Measurements from ENCODE around the gene COX5B.
"Not testable (repeated sequence)": the region's sequence is repeated elsewhere in the genome, so short reads cannot be mapped to it uniquely, and the experiment has no call there.

COX5B gene

DNA sequence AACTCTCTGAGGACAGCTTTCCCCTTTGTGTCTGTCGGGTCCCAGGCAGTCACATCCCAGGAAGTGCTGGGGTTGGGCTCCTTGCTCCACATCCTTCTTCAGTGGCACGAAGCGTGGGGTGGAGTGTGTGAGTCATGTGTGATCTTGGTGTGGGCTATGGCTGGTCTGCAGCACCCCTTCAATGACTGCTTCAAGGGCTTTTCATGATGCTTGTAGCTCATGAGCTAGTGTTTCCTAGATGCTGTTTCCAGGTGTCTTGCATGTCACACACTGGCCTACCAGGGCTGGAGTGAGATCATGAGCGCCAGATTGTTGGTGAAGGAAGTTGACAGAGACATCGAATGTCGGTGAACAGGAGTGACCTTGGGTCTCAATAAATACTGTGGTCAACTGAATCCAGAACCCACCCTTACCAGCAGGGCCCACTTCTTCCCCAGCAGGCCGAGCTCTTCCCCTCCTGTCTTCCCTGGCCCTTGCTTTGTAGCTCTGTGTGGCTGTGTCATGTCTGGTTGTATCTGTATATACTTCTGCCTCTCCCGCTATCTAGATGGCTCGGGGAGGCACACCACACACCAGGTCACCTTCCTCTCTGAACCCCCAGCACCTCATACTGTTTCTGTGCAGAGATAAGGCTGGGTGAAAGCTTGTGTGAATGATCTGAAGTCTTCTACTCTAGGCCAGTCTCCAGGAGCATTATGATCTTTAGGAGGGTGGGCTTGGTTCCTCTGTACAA is 27.5 kb downstream of the COX5B start:
- DNase-seq (ENCODE audit: low read depth in 2 of 2) = no peak

DNA sequence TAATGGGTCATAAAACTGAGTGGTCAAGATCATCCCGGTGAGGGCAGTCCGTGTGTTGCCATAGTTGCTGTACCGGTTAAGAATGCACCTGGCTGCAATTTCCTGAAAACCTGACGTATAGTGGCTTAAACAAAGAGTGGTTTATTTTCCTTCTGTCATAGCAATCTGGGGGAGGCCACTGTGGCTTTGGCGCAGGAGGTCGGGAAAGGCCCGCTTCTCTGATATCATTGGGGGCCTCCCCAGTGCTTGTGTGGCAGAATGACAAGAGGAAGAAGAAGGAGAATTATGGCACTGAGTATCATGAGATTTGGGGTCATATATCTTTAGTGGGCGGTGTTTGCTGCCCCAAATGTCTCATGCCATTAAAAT is 28.0 kb downstream of the COX5B start:
- no peak for DNase-seq (ENCODE audit: low read depth in 2 of 2)

DNA sequence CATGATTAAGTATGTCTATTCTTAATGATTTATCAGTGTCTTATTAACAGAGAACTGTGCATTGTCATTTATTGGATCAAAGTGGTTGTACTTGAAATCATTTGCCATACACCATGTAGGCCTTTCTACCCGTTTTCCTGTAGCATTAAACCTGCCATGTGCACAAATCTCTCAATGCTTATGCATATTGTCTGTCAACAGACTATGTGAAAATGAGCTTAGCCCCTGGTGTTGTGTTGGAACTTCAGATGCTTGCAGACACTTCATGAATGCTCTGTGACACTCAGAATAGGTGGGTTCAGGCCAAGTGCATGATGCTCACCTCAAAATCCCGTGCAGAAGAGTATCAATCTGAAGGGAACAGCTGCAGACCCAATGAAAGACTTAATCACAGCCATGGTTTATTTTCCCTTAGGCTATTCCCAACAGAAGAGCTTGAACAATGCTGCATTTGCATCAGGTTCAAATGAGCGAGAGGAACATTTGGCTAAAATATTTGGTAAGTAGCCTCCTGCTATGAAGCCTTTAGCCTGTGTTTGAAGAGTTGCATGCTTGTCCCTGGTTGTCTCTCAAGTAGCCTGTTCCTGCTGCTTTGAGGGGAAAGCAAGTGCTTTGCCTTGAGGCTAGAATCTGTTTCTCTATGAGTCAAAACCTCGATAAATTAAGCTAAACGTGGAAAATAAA is 29.7 kb downstream of the COX5B start:
- no peak for DNase-seq (ENCODE audit: low read depth in 2 of 2)

DNA sequence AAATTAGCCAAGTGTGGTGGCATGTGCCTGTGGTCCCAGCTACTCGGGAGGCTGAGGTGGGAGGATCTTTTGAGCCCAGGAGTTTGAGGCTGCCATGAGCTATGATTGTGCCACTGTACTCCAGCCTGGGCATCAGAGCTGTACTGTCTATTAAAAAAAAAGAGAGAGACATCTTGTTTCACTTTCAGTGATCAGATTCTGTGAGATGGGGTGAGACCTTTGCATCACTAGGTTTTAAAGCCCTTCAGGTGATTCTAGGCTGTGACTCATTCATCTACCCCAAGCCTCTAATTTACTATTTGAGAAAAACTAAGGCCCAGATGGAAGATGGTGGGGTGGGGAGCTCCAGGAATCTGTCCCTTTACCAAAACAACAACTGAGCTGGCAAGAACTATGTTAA is 30.8 kb downstream of the COX5B start:
- no peak for DNase-seq (ENCODE audit: low read depth in 2 of 2)

DNA sequence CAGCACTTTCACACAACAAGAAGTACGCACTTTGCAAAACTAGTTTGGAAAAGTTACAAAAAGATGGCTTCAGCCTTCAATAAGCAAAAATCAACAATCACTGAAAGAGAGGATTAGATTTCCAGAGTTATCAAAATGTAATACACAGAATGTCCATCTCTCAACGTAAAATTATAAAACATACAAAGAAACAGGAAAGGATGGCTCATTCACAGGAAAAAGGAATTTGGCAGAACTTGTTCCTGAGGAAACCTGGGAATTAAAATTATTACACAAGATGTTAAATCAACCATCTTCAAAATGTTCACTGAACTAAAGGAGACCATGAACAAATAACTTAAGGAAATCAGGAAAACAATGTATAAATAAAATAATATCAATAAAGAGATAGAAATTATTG is 31.6 kb downstream of the COX5B start:
- no peak for DNase-seq (ENCODE audit: low read depth in 2 of 2)

DNA sequence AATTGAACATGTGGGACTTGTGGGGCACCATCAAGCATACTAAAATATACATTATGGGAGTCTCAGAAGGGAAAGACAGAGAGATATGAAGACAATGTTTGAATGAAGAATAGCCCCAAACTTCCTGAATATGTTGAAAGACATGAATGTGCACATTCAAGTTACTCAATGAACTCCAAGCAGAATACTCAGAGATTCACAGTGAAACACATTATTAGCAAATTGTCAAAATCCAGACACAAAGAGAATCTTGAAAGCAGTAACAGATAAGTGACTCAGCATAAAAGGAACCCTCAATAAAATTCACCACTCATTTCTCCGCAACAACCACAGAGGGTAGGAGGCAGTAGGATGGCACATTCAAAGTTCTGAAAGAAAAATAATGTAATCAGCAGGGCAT is 32.4 kb downstream of the COX5B start:
- no peak for DNase-seq (ENCODE audit: low read depth in 2 of 2)

DNA sequence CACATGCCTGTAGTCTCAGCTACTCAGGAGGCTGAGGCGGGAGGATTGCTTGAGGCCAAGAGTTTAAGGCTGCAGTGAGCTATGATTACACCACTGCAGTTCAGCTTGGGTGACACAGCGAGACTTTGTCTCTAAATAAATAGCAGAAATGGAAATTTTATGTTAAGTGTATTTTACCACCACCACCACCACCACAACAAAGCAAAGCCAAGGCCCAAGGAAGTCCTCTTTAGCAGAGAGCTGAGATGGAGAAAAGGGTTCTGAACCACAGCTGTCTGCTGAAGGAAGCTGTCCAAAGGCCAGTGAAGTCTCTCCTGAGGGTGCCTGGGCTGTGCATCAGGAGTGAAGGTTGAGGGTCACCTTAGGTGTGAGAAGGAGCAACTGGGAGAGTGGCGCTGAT is 41.4 kb downstream of the COX5B start:
- not testable (repeated sequence) for DNase-seq (ENCODE audit: low read depth in 2 of 2)

DNA sequence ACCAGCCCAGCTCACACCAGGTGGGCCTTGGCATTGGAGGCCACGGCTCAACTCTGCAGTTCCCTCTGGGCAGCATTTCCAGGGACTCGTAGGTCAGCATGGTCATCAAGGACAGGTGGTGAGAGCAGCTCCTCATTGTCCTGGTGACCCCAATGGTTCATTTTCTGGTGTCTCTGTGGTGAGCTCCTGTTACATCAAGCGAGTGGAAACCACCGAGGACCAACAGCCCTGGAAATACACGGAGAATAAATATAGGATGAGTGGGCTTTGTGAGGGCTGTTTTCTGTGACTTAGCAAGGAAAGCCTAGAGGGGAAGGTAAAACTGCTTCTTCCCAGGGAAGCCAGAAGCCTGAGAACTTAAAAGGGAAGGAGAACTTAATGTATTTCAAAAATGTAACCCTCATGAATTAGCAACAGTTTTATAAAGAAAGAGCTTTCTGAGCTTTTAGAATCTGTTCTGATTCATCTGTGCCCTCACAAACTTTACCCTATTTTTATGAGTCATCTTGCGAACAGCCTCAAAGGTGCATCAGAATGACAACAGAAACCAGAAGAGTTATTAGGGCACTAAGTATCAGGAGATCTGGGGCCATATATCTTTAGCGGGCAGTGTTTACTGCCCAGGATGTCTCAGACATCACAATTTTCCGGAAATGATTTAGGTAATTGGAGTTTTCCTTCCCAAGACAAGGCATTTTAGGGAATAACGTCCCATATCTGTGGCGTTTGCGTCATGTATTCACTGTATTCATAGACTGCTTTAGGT is 42.4 kb downstream of the COX5B start:
- no peak for DNase-seq (ENCODE audit: low read depth in 2 of 2)

DNA sequence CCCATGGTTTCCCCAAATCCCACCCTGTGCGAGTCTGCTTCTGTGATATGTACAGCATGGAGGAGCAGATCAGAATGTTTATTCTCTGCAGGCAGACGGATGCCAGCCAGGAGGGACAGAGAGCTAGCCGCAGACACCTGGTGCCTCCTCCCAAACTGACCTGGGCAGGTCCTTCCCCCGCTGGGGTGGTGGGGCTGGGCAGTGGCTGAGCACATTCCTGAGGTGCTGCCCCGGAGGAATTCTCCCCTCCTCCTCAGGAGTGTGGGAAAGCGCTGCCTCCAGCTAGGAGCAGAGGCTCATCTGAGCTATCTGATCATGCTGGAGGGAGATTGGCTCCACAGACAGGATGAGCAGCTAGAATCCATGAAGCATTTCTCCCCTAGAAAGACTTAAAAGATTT is 45.3 kb downstream of the COX5B start:
- DNase-seq (ENCODE audit: low read depth in 2 of 2) = no peak

DNA sequence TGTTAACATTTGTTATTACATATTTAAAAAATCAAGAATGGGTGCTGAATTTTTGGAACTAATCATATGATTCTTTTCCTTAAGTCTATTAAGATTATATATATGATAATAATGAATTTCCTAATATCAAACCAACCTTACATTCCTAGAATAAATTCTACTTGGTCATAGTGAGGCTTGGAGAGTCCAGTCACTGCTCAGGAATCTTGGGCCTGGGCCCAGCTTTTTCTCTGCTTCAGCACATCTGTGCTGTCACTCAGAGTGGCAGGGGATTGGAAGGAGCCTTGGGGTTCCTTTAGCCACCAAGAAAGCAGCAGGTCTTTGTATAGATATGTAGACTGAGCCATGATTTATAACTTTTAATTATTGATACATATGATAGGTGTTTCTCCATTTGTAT is 47.6 kb downstream of the COX5B start:
- no peak for DNase-seq (ENCODE audit: low read depth in 2 of 2)

DNA sequence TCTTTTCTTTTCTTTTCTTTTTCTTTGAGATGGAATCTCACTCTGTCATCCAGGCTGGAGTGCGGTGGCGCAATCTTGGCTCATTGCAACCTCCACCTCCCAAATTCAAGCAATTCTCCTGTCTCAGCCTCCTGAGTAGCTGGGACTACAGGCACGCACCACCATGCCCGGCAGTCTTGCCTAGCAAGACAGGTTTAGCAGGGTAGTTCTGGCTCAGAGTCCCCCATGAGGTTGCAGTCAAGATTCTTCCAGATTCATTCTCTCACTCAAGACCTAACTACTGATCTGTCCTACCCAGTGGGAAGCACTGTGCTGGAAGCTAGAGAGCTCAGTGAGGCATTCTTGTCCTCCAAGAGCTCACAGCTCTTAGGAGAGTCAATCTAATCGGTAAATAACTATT is 49.9 kb downstream of the COX5B start:
- DNase-seq (ENCODE audit: low read depth in 2 of 2) = no peak

DNA sequence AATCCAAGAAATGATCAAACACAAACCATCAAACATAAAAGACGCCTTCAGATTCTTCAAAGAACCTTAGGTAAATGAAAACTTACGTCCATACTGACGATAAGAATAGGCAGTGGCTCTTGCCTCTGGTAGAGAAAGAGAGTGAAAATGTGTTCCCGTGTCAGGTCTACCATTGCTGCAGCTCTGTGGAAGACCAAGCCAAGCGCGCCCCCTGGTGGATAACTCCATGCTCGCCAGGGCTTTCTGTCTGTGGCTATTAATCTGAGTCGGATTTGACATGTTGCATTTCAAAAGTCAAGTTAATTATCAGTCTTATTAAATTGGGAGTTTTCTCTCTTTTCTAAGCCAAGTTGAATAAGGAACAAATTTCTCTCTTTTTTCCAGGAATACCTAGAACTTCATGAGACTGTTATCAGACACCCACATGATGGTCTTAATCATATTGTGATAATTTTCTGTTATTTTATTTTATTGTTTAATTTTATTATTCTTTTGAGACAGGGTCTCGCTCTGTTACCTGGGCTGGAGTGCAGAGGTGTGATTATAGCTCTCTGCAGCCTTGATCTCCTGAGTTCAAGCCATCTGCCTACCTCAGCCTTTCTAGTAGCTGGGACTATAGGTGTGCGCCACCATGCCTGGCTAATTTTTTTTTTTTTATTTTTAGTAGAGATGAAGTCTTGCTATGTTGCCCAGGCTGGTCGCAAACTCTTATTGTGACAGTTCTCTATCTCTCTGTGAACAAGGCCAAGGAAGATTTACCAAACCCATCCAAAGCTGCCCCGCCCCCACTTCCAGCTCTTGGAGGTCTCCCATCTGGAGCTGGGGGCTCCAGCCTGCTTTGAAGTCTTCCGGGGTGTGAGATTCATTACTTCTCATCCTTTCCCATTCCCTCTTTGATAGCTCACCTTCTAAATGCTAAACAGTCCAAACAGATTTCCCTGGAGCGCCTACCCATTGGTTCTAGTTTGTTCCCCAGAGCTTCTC is 51.7 kb downstream of the COX5B start:
- peak; percentile 85 to 95 for DNase-seq (ENCODE audit: low read depth in 2 of 2)

All from stimulated activated CD4-positive, alpha-beta T cell treated with anti-CD3 and anti-CD28 coated beads, Interleukin-12 subunit alpha, Interleukin-12 subunit beta, amount 100 ng/mL, for 24 hours (primary cell).